ENCODE results near the gene LAMA3. TPM values are rescaled to one million over a fixed set of nuclear protein-coding genes. Genes with fewer than 3 reads are reported as not detected.

LAMA3 gene
- total and polyA plus RNA-seq, 2 donors from 2014 or later = 4.4 to 66.0 TPM

- no peaks in the 10 kb centered on the region for H3K36me3 ChIP-seq (ENCODE audit: control insufficient read depth in 2 of 3, insufficient read depth in 3 of 3, low read length in 3 of 3)
- no peaks in the 10 kb centered on the region for H3K9me3 ChIP-seq (ENCODE audit: control insufficient read depth in 2 of 3, insufficient read depth in 1 of 3, low read length in 3 of 3)
- intact Hi-C loops (cut with DNase I) = no loop called here
- no peaks in the 10 kb centered on the region for H3K27me3 ChIP-seq (ENCODE audit: control insufficient read depth, insufficient read depth, low read length)
- no peak for TF ChIP-seq CTCF (IDR thresholded peaks at IDR 0.05; ENCODE audit: borderline replicate concordance, extremely low read depth, insufficient read depth)
- DNase-seq (no peak), FAIRE-seq (no peak)
- no peak overlapping the region for H3K4me3 ChIP-seq (ENCODE audit: low read length in 3 of 3)
- no peak overlapping the region for H3K9ac ChIP-seq (ENCODE audit: low read length in 3 of 3)
- H3K27ac ChIP-seq (ENCODE audit: low read depth in 2 of 2, low read length in 2 of 2) = no peak overlapping the region
- H3K4me1 ChIP-seq (ENCODE audit: control insufficient read depth in 2 of 3, insufficient read depth in 2 of 3, low read depth in 1 of 3, low read length in 3 of 3) = no peaks in the 10 kb centered on the region
Measured at GRCh38 chr18:23803755-23804154, 114.5 kb downstream of the LAMA3 start.

- Histone ChIP-seq H3K4me3 (ENCODE audit: low read length in 3 of 3) (no peak overlapping the region), H3K27me3 (ENCODE audit: control insufficient read depth, insufficient read depth, low read length) (no peaks in the 10 kb centered on the region), H3K36me3 (ENCODE audit: control insufficient read depth in 2 of 3, insufficient read depth in 3 of 3, low read length in 3 of 3) (no peaks in the 10 kb centered on the region), H3K9me3 (ENCODE audit: control insufficient read depth in 2 of 3, insufficient read depth in 1 of 3, low read length in 3 of 3) (no peaks in the 10 kb centered on the region), H3K27ac (ENCODE audit: low read depth in 2 of 2, low read length in 2 of 2) (no peak overlapping the region), H3K4me1 (ENCODE audit: control insufficient read depth in 2 of 3, insufficient read depth in 2 of 3, low read depth in 1 of 3, low read length in 3 of 3) (no peaks in the 10 kb centered on the region), H3K9ac (ENCODE audit: low read length in 3 of 3) (no peak overlapping the region)
- no peak for DNase-seq
- FAIRE-seq = no peak
- intact Hi-C loops (cut with DNase I) = no loop called here
- no peak for TF ChIP-seq CTCF (IDR thresholded peaks at IDR 0.05; ENCODE audit: borderline replicate concordance, extremely low read depth, insufficient read depth)
Measured at GRCh38 chr18:23805898-23806297, 116.6 kb downstream of the LAMA3 start.

GRCh38 chr18:23809415-23809814 is 120.2 kb downstream of the LAMA3 start:
- Histone ChIP-seq H3K9me3 (ENCODE audit: control insufficient read depth in 2 of 3, insufficient read depth in 1 of 3, low read length in 3 of 3) (no peaks in the 10 kb centered on the region), H3K27ac (ENCODE audit: low read depth in 2 of 2, low read length in 2 of 2) (no peak overlapping the region), H3K9ac (ENCODE audit: low read length in 3 of 3) (no peak overlapping the region), H3K36me3 (ENCODE audit: control insufficient read depth in 2 of 3, insufficient read depth in 3 of 3, low read length in 3 of 3) (no peaks in the 10 kb centered on the region), H3K27me3 (ENCODE audit: control insufficient read depth, insufficient read depth, low read length) (no peaks in the 10 kb centered on the region), H3K4me1 (ENCODE audit: control insufficient read depth in 2 of 3, insufficient read depth in 2 of 3, low read depth in 1 of 3, low read length in 3 of 3) (no peaks in the 10 kb centered on the region), H3K4me3 (ENCODE audit: low read length in 3 of 3) (no peak overlapping the region)
- TF ChIP-seq CTCF (IDR thresholded peaks at IDR 0.05; ENCODE audit: borderline replicate concordance, extremely low read depth, insufficient read depth) = no peak
- no peak for DNase-seq
- FAIRE-seq = no peak
- intact Hi-C loops (cut with DNase I) = no loop called here

GRCh38 chr18:23810396-23810795 is 121.1 kb downstream of the LAMA3 start:
- TF ChIP-seq CTCF (IDR thresholded peaks at IDR 0.05; ENCODE audit: borderline replicate concordance, extremely low read depth, insufficient read depth) = no peak
- intact Hi-C loops (cut with DNase I) = no loop called here
- Histone ChIP-seq H3K36me3 (ENCODE audit: control insufficient read depth in 2 of 3, insufficient read depth in 3 of 3, low read length in 3 of 3) (no peaks in the 10 kb centered on the region), H3K4me1 (ENCODE audit: control insufficient read depth in 2 of 3, insufficient read depth in 2 of 3, low read depth in 1 of 3, low read length in 3 of 3) (no peaks in the 10 kb centered on the region), H3K9ac (ENCODE audit: low read length in 3 of 3) (no peak overlapping the region), H3K27me3 (ENCODE audit: control insufficient read depth, insufficient read depth, low read length) (no peaks in the 10 kb centered on the region), H3K9me3 (ENCODE audit: control insufficient read depth in 2 of 3, insufficient read depth in 1 of 3, low read length in 3 of 3) (no peaks in the 10 kb centered on the region), H3K27ac (ENCODE audit: low read depth in 2 of 2, low read length in 2 of 2) (no peak overlapping the region), H3K4me3 (ENCODE audit: low read length in 3 of 3) (no peak overlapping the region)
- no peak for FAIRE-seq
- DNase-seq = no peak
